ENCODE data around the gene RGS9. TPM values are rescaled to one million over a fixed set of nuclear protein-coding genes. Genes with fewer than 3 reads are reported as not detected.

Gene RGS9
- total RNA-seq, 1 donor: 3.0 TPM

- TF ChIP-seq CTCF (IDR thresholded peaks at IDR 0.05; ENCODE audit: insufficient read depth, low read length): no peak
- DNase-seq (ENCODE audit: low read depth): no peak
These were observed 26.9 kb downstream of the RGS9 start for GRCh38 chr17:65163990-65164495.

GRCh38 chr17:65166787-65167186 is 29.6 kb downstream of the RGS9 start:
- no peak overlapping the region for H3K4me3 ChIP-seq (ENCODE audit: low read depth, low read length)
- DNase-seq (ENCODE audit: low read depth): no peak
- TF ChIP-seq CTCF (IDR thresholded peaks at IDR 0.05; ENCODE audit: insufficient read depth, low read length): no peak

More at GRCh38 chr17:65163990-65164495, 26.9 kb downstream of the RGS9 start:
- H3K4me3 ChIP-seq (ENCODE audit: low read depth, low read length): no peak overlapping the region

- TF ChIP-seq CTCF (IDR thresholded peaks at IDR 0.05; ENCODE audit: insufficient read depth, low read length): no peak
- DNase-seq (ENCODE audit: low read depth): no peak
- H3K4me3 ChIP-seq (ENCODE audit: low read depth, low read length): no peak overlapping the region
These were observed 30.4 kb downstream of the RGS9 start for GRCh38 chr17:65167566-65167965.

- no peak overlapping the region for H3K4me3 ChIP-seq (ENCODE audit: low read depth, low read length)
- TF ChIP-seq CTCF (IDR thresholded peaks at IDR 0.05; ENCODE audit: insufficient read depth, low read length): no peak
- no peak for DNase-seq (ENCODE audit: low read depth)
These were observed 32.5 kb downstream of the RGS9 start for GRCh38 chr17:65169691-65170090.

- DNase-seq (ENCODE audit: low read depth): peak; percentile 37
- H3K4me3 ChIP-seq (ENCODE audit: low read depth, low read length): no peak overlapping the region
- TF ChIP-seq CTCF (IDR thresholded peaks at IDR 0.05; ENCODE audit: insufficient read depth, low read length): no peak
These were observed 33.7 kb downstream of the RGS9 start for GRCh38 chr17:65170839-65171238.

GRCh38 chr17:65171752-65172151 is 34.6 kb downstream of the RGS9 start:
- H3K4me3 ChIP-seq (ENCODE audit: low read depth, low read length): no peak overlapping the region
- no peak for TF ChIP-seq CTCF (IDR thresholded peaks at IDR 0.05; ENCODE audit: insufficient read depth, low read length)
- no peak for DNase-seq (ENCODE audit: low read depth)

GRCh38 chr17:65172496-65173136 is 35.4 kb downstream of the RGS9 start:
- DNase-seq (ENCODE audit: low read depth): no peak
- H3K4me3 ChIP-seq (ENCODE audit: low read depth, low read length): no peak overlapping the region
- TF ChIP-seq CTCF (IDR thresholded peaks at IDR 0.05; ENCODE audit: insufficient read depth, low read length): no peak

Data from fibroblast of the aortic adventitia (primary cell).